Measurements from ENCODE around the gene SPATS2. TPM values are rescaled to one million over a fixed set of nuclear protein-coding genes. Genes with fewer than 3 reads are reported as not detected.

Gene SPATS2
- total and polyA plus RNA-seq, 2 of the 4 experiments (the other 2 are of a cell fraction), result 50.6 to 63.3 TPM

DNA sequence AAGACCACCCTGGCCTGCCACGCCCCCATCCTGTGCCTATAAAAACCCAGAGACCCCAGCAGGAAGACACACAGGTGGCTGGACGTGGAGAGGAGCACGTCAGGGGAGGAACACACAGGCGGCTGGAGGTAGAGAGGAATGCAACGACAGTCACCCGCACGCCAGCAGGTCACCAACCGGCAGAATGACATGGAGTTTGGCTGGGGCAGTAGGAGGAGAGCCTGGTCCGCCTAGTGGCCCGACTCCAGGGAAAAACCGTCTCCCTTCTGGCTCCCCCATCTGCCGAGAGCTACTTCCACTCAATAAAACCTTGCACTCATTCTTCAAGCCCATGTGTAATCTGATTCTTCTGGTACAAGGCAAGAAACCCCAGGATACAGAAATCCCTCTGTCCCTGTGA lies 108.8 kb downstream of the SPATS2 start:
- no peak overlapping the region for H2AFZ ChIP-seq (replicated peaks; ENCODE audit: low read length, poor library complexity)
- no peak overlapping the region for H2AK5ac ChIP-seq (ENCODE audit: low read depth, low read length)
- no peaks in the 10 kb centered on the region for H3K27me3 ChIP-seq (ENCODE audit: control insufficient read depth, insufficient read depth, low read length)
- H3K9me1 ChIP-seq (ENCODE audit: insufficient read depth, low read length), result peaks cover 7% of the 10 kb centered on the region; the same call in 1 of the 2 replicates
- H2BK15ac ChIP-seq (ENCODE audit: low read depth, low read length), result no peak overlapping the region
- no peak overlapping the region for H2AK9ac ChIP-seq (replicated peaks; ENCODE audit: low read depth, low read length, poor library complexity)
- no peak overlapping the region for H2BK5ac ChIP-seq (ENCODE audit: low read depth, low read length, poor library complexity, severe bottlenecking)
- H2BK20ac ChIP-seq (ENCODE audit: low read depth, low read length), result no peak overlapping the region
- H3K4me1 ChIP-seq (ENCODE audit: control insufficient read depth, insufficient read depth, low read length), result no peaks in the 10 kb centered on the region
- no peak for ATAC-seq (ENCODE audit: low read depth)
- H3K23ac ChIP-seq (ENCODE audit: low read depth, low read length), result no peak overlapping the region
- H3K4me3 ChIP-seq (ENCODE audit: insufficient read depth, low read depth, low read length), result no peak overlapping the region
- no peak for DNase-seq
- H4K8ac ChIP-seq (ENCODE audit: low read depth in 2 of 2, low read length in 2 of 2), result no peak overlapping the region
- H3K79me1 ChIP-seq (ENCODE audit: low read depth in 1 of 2, low read length in 2 of 2), result peaks cover 36 to 84% of the 10 kb centered on the region in 2 experiments
- no peak overlapping the region for H2BK120ac ChIP-seq (ENCODE audit: low read depth, low read length)
- H3K18ac ChIP-seq (ENCODE audit: low read depth, low read length), result no peak overlapping the region
- H3K4ac ChIP-seq (ENCODE audit: low read depth, low read length), result no peak overlapping the region
- peaks cover 20% of the 10 kb centered on the region for H4K20me1 ChIP-seq (ENCODE audit: insufficient read depth, low read length)
- WGBS, 2 experiments (ENCODE audit: extremely low coverage in 2 of 2, insufficient read length in 1 of 2), result 90% methylated on average over 2 of the region's 12 CpGs; no CpG with 5 or more reads in 1 of the 2 experiments
- no TSS peak for BruUV-seq (replicated peaks)
- H3K56ac ChIP-seq (ENCODE audit: extremely low read depth, insufficient read depth, low read length), result no peak overlapping the region
- no peak overlapping the region for H4K91ac ChIP-seq (ENCODE audit: insufficient read depth, low read depth, low read length)
- no peak overlapping the region for H3K14ac ChIP-seq (replicated peaks; ENCODE audit: low read depth, low read length)
- no peak overlapping the region for H3K27ac ChIP-seq (ENCODE audit: insufficient read depth, low read length)
- H3K9me3 ChIP-seq (ENCODE audit: control insufficient read depth, insufficient read depth, low read length), result no peaks in the 10 kb centered on the region
- H3K9ac ChIP-seq (ENCODE audit: low read depth, low read length), result no peak overlapping the region
- CTCF ChIA-PET, result no interaction called here
- dilution Hi-C loops (cut with HindIII; ENCODE audit: low sequenced_read_pairs, unreplicated experiment), result no loop called here
- in situ Hi-C loops (cut with MboI; ENCODE audit: low sequenced_read_pairs), result no loop called here
- POLR2A ChIA-PET (ENCODE audit: unreplicated experiment), result no interaction called here
- no peak overlapping the region for H3K4me2 ChIP-seq (ENCODE audit: low read depth, low read length)
- H4K5ac ChIP-seq (ENCODE audit: low read depth, low read length), result no peak overlapping the region
- H3K36me3 ChIP-seq (ENCODE audit: control insufficient read depth, insufficient read depth, low read length), result peaks cover 1% of the 10 kb centered on the region; the same call in 1 of the 2 replicates
- TF ChIP-seq RCOR1 (IDR thresholded peaks at IDR 0.05; ENCODE audit: insufficient replicate concordance, low read length), result no peak
- TF ChIP-seq, protein P1, sequence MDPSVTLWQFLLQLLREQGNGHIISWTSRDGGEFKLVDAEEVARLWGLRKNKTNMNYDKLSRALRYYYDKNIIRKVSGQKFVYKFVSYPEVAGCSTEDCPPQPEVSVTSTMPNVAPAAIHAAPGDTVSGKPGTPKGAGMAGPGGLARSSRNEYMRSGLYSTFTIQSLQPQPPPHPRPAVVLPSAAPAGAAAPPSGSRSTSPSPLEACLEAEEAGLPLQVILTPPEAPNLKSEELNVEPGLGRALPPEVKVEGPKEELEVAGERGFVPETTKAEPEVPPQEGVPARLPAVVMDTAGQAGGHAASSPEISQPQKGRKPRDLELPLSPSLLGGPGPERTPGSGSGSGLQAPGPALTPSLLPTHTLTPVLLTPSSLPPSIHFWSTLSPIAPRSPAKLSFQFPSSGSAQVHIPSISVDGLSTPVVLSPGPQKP (IDR thresholded peaks at IDR 0.05; ENCODE audit: borderline replicate concordance, low read depth, low read length), result no peak
- TF ChIP-seq, protein P2, sequence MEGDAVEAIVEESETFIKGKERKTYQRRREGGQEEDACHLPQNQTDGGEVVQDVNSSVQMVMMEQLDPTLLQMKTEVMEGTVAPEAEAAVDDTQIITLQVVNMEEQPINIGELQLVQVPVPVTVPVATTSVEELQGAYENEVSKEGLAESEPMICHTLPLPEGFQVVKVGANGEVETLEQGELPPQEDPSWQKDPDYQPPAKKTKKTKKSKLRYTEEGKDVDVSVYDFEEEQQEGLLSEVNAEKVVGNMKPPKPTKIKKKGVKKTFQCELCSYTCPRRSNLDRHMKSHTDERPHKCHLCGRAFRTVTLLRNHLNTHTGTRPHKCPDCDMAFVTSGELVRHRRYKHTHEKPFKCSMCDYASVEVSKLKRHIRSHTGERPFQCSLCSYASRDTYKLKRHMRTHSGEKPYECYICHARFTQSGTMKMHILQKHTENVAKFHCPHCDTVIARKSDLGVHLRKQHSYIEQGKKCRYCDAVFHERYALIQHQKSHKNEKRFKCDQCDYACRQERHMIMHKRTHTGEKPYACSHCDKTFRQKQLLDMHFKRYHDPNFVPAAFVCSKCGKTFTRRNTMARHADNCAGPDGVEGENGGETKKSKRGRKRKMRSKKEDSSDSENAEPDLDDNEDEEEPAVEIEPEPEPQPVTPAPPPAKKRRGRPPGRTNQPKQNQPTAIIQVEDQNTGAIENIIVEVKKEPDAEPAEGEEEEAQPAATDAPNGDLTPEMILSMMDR (conservative IDR thresholded peaks at IDR 0.05; ENCODE audit: low read depth, low read length), result no peak
- TF ChIP-seq, protein P3, sequence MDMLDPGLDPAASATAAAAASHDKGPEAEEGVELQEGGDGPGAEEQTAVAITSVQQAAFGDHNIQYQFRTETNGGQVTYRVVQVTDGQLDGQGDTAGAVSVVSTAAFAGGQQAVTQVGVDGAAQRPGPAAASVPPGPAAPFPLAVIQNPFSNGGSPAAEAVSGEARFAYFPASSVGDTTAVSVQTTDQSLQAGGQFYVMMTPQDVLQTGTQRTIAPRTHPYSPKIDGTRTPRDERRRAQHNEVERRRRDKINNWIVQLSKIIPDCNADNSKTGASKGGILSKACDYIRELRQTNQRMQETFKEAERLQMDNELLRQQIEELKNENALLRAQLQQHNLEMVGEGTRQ (IDR thresholded peaks at IDR 0.05; ENCODE audit: low read depth, low read length), result no peak
- no peak for TF ChIP-seq FOS (IDR thresholded peaks at IDR 0.05; ENCODE audit: low read depth, low read length)
- no peak for TF ChIP-seq SMC3 (IDR thresholded peaks at IDR 0.05; ENCODE audit: low read depth, low read length)
- TF ChIP-seq BHLHE40 (IDR thresholded peaks at IDR 0.05; ENCODE audit: low read depth, low read length), result no peak
- no peak for TF ChIP-seq CEBPB (IDR thresholded peaks at IDR 0.05; ENCODE audit: low read depth, low read length)
- no peak for TF ChIP-seq MAFK (IDR thresholded peaks at IDR 0.05; ENCODE audit: low read depth, low read length)
- TF ChIP-seq RFX5 (IDR thresholded peaks at IDR 0.05; ENCODE audit: low read depth, low read length), result no peak
- TF ChIP-seq MAZ (IDR thresholded peaks at IDR 0.05; ENCODE audit: borderline replicate concordance, low read depth, low read length), result no peak
- no peak for TF ChIP-seq RAD21 (IDR thresholded peaks at IDR 0.05; ENCODE audit: low read length)
- no peak for TF ChIP-seq NFE2L2 (IDR thresholded peaks at IDR 0.05; ENCODE audit: low read depth, low read length)
- TF ChIP-seq MXI1 (IDR thresholded peaks at IDR 0.05; ENCODE audit: borderline replicate concordance, low read depth, low read length), result no peak
- no peak for TF ChIP-seq POLR2A (IDR thresholded peaks at IDR 0.05; ENCODE audit: low read depth, low read length)
- no peak for TF ChIP-seq CHD1 (IDR thresholded peaks at IDR 0.05; ENCODE audit: low read depth, low read length)
- intact Hi-C loops (cut with micrococcal nuclease), result no loop called here

Data from IMR-90 (cell line).